Skeletal muscle cell (primary cell): ENCODE data around the gene MPZL1.

Source experiments
- DNase-seq: peaks from one replicate; pipeline ENCODE4 v3.0.0-alpha.2; 2010; ENCODE audit warnings: low read depth
- H3K4me3 ChIP-seq: 2 replicates; pipeline ENCODE4 v1.5.1; 2011; ENCODE audit warnings: low read depth, mild to moderate bottlenecking, control low read depth, low read length, moderate library complexity

The MPZL1 gene

GRCh38 chr1:167721617-167722151, at the start of gene MPZL1:
Gene MPZL1 (plus strand): TSS chr1:167721982. CDS start chr1:167722152, 170 bp downstream.
- peak; percentile 79 for DNase-seq
- peak within 1 kb of the TSS; percentile 76 for H3K4me3 ChIP-seq

- no peak for DNase-seq
- no peak overlapping the region for H3K4me3 ChIP-seq
Measured at GRCh38 chr1:167672831-167673230, 49.0 kb upstream of the MPZL1 start.

GRCh38 chr1:167673265-167673664, 48.5 kb upstream of the MPZL1 start:
- DNase-seq = no peak
- no peak overlapping the region for H3K4me3 ChIP-seq

- H3K4me3 ChIP-seq = no peak overlapping the region
- DNase-seq = no peak
Measured at GRCh38 chr1:167674156-167674555, 47.6 kb upstream of the MPZL1 start.

GRCh38 chr1:167675440-167675839, 46.3 kb upstream of the MPZL1 start:
- no peak overlapping the region for H3K4me3 ChIP-seq
- no peak for DNase-seq

- H3K4me3 ChIP-seq = no peak overlapping the region
- no peak for DNase-seq
Measured at GRCh38 chr1:167676205-167676915, 45.4 kb upstream of the MPZL1 start.

- DNase-seq = no peak
- no peak overlapping the region for H3K4me3 ChIP-seq
Measured at GRCh38 chr1:167676916-167677848, 44.6 kb upstream of the MPZL1 start.

- H3K4me3 ChIP-seq = no peak overlapping the region
- DNase-seq = no peak
Measured at GRCh38 chr1:167678422-167678821, 43.4 kb upstream of the MPZL1 start.

GRCh38 chr1:167678838-167679237, 42.9 kb upstream of the MPZL1 start:
- H3K4me3 ChIP-seq = no peak overlapping the region
- no peak for DNase-seq

- no peak for DNase-seq
- H3K4me3 ChIP-seq = no peak overlapping the region
Measured at GRCh38 chr1:167679714-167680113, 42.1 kb upstream of the MPZL1 start.

- no peak for DNase-seq
- no peak overlapping the region for H3K4me3 ChIP-seq
Measured at GRCh38 chr1:167681024-167681423, 40.8 kb upstream of the MPZL1 start.

GRCh38 chr1:167681451-167682098, 40.2 kb upstream of the MPZL1 start:
- H3K4me3 ChIP-seq = no peak overlapping the region
- no peak for DNase-seq

GRCh38 chr1:167683226-167683625, 38.6 kb upstream of the MPZL1 start:
- no peak for DNase-seq
- no peak overlapping the region for H3K4me3 ChIP-seq

- H3K4me3 ChIP-seq = no peak overlapping the region
- no peak for DNase-seq
Measured at GRCh38 chr1:167683641-167684502, 37.9 kb upstream of the MPZL1 start.

GRCh38 chr1:167685844-167686243, 35.9 kb upstream of the MPZL1 start:
- no peak for DNase-seq
- no peak overlapping the region for H3K4me3 ChIP-seq

- DNase-seq = peak; percentile 49
- H3K4me3 ChIP-seq = no peak overlapping the region
Measured at GRCh38 chr1:167687919-167688519, 33.8 kb upstream of the MPZL1 start.

GRCh38 chr1:167689567-167689920, 32.2 kb upstream of the MPZL1 start:
- no peak for DNase-seq
- no peak overlapping the region for H3K4me3 ChIP-seq

- no peak overlapping the region for H3K4me3 ChIP-seq
- no peak for DNase-seq
Measured at GRCh38 chr1:167690053-167690452, 31.7 kb upstream of the MPZL1 start.
